Loucy (cell line): ENCODE results near the gene ZNF555.

Source experiments
- H2AFZ ChIP-seq: fragments of 200-600 bp; sonication (generic); 2 replicates; pipeline ENCODE4 v1.6.0; 2016; ENCODE audit warnings: antibody characterized with exemption, mild to moderate bottlenecking, low read length, moderate library complexity
- H3F3A ChIP-seq: fragments of 200-600 bp; 2 replicates; pipeline ENCODE4 v1.6.0; 2016; ENCODE audit warnings: antibody characterized with exemption, low read depth, mild to moderate bottlenecking
- H3K27me3 ChIP-seq: fragments of 200-600 bp; sonication (generic); 2 replicates; pipeline ENCODE4 v1.6.1; 2014; ENCODE audit warnings: low read length, mild to moderate bottlenecking; ENCODE audit not compliant: insufficient read depth, poor library complexity, severe bottlenecking
- H3K36me3 ChIP-seq: fragments of 200-600 bp; sonication (generic); 2 replicates; pipeline ENCODE4 v1.6.1; 2016; ENCODE audit warnings: low read length; ENCODE audit not compliant: insufficient read depth
- H3K4me1 ChIP-seq: fragments of 200-600 bp; sonication (generic); 2 replicates; pipeline ENCODE4 v1.5.1; 2014; ENCODE audit warnings: low read length, mild to moderate bottlenecking; ENCODE audit not compliant: insufficient read depth, poor library complexity, severe bottlenecking
- H3K4me2 ChIP-seq: fragments of 200-600 bp; sonication (generic); 2 replicates; pipeline ENCODE4 v1.6.0; 2014; ENCODE audit warnings: antibody characterized with exemption, low read length, low read depth, mild to moderate bottlenecking; ENCODE audit not compliant: poor library complexity, severe bottlenecking
- H3K4me3 ChIP-seq: fragments of 200-600 bp; sonication (generic); 2 replicates; pipeline ENCODE4 v1.5.1; 2014; ENCODE audit warnings: low read length, mild to moderate bottlenecking, mixed read lengths; ENCODE audit not compliant: poor library complexity, severe bottlenecking
- H3K79me2 ChIP-seq: fragments of 200-600 bp; sonication (generic); 2 replicates; pipeline ENCODE4 v1.6.1; 2014; ENCODE audit warnings: low read length; ENCODE audit not compliant: insufficient read depth
- H3K9ac ChIP-seq: fragments of 200-600 bp; sonication (generic); 2 replicates; pipeline ENCODE4 v1.6.0; 2014; ENCODE audit warnings: mild to moderate bottlenecking, low read depth, low read length, moderate library complexity; ENCODE audit not compliant: poor library complexity, severe bottlenecking
- H3K9me2 ChIP-seq: fragments of 200-600 bp; sonication (generic); replicated peaks from 2 replicates; pipeline ENCODE4 v1.6.1; 2016; ENCODE audit warnings: low read depth, low read length, mixed read lengths
- H3K9me3 ChIP-seq: fragments of 200-600 bp; sonication (generic); 2 replicates; pipeline ENCODE4 v1.6.1; 2014; ENCODE audit warnings: mild to moderate bottlenecking, antibody characterized with exemption, low read length, low read depth; ENCODE audit not compliant: insufficient read depth
- H4K20me1 ChIP-seq: fragments of 200-600 bp; sonication (generic); 2 replicates; pipeline ENCODE4 v1.6.0; 2014; ENCODE audit warnings: antibody characterized with exemption, low read length, mild to moderate bottlenecking; ENCODE audit not compliant: insufficient read depth, poor library complexity, severe bottlenecking
- EZH2phosphoT487 ChIP-seq: fragments of 200-600 bp; IDR thresholded peaks from 2 replicates; pipeline ENCODE4 v1.6.1; 2018; ENCODE audit warnings: antibody characterized with exemption, mild to moderate bottlenecking, moderate library complexity, borderline replicate concordance
- TF ChIP-seq, protein P1 (sequence below): fragments of 200-600 bp; sonication (generic); conservative IDR thresholded peaks from 2 replicates; pipeline ENCODE4 v1.5.1; 2014; ENCODE audit warnings: mild to moderate bottlenecking, antibody characterized with exemption, low read length

The ZNF555 gene

DNA sequence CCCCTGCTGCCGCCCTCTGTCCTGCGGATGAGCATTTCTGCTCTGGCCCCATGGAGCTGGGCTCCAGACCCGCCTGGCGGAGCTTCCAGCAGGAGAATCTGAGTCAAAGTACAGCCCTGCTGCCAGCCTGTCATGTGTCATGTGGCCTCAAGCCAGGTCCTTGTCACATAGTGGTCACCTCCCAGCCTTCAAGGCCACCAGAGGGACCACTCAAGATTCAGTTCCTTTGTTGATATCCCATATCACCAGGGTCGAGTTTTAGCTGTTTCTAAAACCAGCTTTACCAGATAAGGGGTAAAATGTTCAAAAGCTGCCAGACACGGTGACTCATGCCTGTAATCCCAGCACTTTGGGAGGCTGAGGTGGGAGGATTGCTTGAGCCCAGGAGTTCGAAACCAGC lies 42.5 kb upstream of the ZNF555 start:
- Histone ChIP-seq H3K79me2 (no peaks in the 10 kb centered on the region), H3K9me3 (no peaks in the 10 kb centered on the region), H3K4me1 (no peaks in the 10 kb centered on the region), H2AFZ (no peak overlapping the region), H3F3A (no peaks in the 10 kb centered on the region), H3K4me3 (no peak overlapping the region), H3K9ac (no peak overlapping the region), H3K27me3 (no peaks in the 10 kb centered on the region), H3K36me3 (peaks cover 21% of the 10 kb centered on the region; the same call in 1 of the 2 replicates), H4K20me1 (no peaks in the 10 kb centered on the region), H3K9me2 (no peaks in the 10 kb centered on the region), H3K4me2 (no peak overlapping the region)
- TF ChIP-seq EZH2phosphoT487 = no peak

DNA sequence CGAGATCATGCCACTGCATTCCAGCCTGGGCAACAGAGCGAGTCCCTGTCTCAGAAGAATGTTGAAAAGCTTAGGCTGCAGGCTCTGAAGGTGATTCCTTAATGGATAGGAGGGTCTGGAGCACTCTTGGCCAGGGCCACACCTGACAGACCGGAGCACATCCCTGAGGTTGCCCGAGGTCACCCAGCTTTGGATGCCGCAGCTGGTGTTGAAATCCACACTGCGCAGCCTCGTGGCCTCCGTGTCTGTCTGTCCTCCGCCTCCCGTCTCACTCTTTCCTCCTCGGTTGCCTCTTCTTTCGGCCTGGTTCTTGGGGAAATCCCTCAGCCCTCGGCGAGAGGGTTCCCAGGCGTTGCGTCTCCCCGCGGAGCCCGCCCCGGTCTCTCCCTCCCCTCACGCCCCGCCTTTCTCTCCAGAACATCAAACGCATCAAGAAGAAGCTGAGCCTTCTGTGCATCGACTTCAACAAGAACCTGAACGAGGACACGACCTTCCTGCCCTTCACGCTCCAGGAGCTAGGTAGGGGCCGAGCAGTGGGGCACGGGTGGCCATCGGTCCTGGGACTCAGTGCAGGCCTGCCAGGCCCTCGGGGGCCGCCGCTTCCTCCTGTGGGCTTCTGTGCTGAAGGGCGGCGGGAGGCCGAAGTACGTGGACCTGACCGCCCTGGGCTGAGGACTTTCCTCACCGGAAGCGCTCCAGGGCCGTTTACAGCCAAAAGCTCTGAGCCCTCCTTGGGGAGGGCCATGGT lies 41.8 kb upstream of the ZNF555 start:
- Histone ChIP-seq H4K20me1 (no peaks in the 10 kb centered on the region), H3K4me2 (no peak overlapping the region), H3K9me3 (no peaks in the 10 kb centered on the region), H3K9me2 (no peaks in the 10 kb centered on the region), H3K4me3 (no peak overlapping the region), H3K79me2 (no peaks in the 10 kb centered on the region), H3F3A (no peaks in the 10 kb centered on the region), H3K4me1 (no peaks in the 10 kb centered on the region), H3K36me3 (peaks cover 24% of the 10 kb centered on the region; the same call in 1 of the 2 replicates), H3K9ac (no peak overlapping the region), H2AFZ (no peak overlapping the region), H3K27me3 (no peaks in the 10 kb centered on the region)
- TF ChIP-seq, protein P1, sequence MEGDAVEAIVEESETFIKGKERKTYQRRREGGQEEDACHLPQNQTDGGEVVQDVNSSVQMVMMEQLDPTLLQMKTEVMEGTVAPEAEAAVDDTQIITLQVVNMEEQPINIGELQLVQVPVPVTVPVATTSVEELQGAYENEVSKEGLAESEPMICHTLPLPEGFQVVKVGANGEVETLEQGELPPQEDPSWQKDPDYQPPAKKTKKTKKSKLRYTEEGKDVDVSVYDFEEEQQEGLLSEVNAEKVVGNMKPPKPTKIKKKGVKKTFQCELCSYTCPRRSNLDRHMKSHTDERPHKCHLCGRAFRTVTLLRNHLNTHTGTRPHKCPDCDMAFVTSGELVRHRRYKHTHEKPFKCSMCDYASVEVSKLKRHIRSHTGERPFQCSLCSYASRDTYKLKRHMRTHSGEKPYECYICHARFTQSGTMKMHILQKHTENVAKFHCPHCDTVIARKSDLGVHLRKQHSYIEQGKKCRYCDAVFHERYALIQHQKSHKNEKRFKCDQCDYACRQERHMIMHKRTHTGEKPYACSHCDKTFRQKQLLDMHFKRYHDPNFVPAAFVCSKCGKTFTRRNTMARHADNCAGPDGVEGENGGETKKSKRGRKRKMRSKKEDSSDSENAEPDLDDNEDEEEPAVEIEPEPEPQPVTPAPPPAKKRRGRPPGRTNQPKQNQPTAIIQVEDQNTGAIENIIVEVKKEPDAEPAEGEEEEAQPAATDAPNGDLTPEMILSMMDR = no peak
- TF ChIP-seq EZH2phosphoT487 = no peak

DNA sequence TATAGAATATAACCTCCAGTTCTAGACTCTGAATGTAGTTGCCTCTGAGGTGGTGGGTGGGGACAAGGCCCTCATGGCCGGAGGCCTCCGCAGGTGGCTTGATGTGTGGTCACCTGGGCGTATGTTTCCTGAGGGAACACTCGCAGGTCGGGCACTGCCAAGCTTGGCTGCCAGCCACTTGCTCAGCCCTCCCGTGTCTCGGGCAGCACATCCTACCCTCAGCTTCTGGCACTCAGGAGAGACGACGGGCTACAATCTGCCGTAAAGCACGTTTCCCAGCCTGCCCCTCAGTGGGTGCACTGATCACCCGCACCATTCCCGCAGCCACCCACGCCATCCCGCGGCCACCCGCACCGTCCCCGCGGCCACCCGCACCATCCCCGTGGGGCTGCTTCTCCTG lies 40.8 kb upstream of the ZNF555 start:
- TF ChIP-seq, protein P1 = no peak
- no peak for TF ChIP-seq EZH2phosphoT487

DNA sequence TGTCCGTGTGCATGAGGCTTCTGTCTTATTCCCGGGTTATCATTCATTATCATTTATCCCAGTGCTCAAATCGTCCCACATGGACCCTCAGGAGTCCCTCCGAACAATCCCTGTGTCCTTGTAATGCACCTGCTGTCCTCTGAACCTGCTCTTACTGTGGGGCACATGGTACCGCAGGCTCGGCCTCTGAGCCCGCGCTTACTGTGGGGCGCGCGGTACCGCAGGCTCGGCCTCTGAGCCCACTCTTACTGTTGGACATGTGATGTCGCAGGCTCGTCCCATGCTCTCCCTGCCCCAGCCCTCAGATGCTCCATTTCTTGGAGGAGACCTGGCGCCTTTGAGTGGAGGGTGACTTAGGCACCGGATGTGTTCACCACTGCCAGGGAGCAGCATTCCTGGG lies 38.4 kb upstream of the ZNF555 start:
- no peaks in the 10 kb centered on the region for H3K4me1 ChIP-seq
- no peak overlapping the region for H2AFZ ChIP-seq
- no peaks in the 10 kb centered on the region for H3K79me2 ChIP-seq
- no peak overlapping the region for H3K4me3 ChIP-seq
- H3K27me3 ChIP-seq = no peaks in the 10 kb centered on the region
- TF ChIP-seq EZH2phosphoT487 = no peak
- TF ChIP-seq, protein P1 = no peak
- H3K9me3 ChIP-seq = no peaks in the 10 kb centered on the region
- no peaks in the 10 kb centered on the region for H3K9me2 ChIP-seq
- no peaks in the 10 kb centered on the region for H3F3A ChIP-seq
- no peaks in the 10 kb centered on the region for H4K20me1 ChIP-seq
- peaks cover 33% of the 10 kb centered on the region; the same call in 1 of the 2 replicates for H3K36me3 ChIP-seq
- no peak overlapping the region for H3K9ac ChIP-seq
- no peak overlapping the region for H3K4me2 ChIP-seq

More for the DNA sequence above, 40.8 kb upstream of the ZNF555 start:
- no peaks in the 10 kb centered on the region for H4K20me1 ChIP-seq
- H3K4me2 ChIP-seq = no peak overlapping the region
- no peak overlapping the region for H3K4me3 ChIP-seq
- H3K79me2 ChIP-seq = no peaks in the 10 kb centered on the region
- H3K27me3 ChIP-seq = no peaks in the 10 kb centered on the region
- H3K36me3 ChIP-seq = peaks cover 26% of the 10 kb centered on the region; the same call in 1 of the 2 replicates
- no peaks in the 10 kb centered on the region for H3K4me1 ChIP-seq
- H3K9me3 ChIP-seq = no peaks in the 10 kb centered on the region
- no peaks in the 10 kb centered on the region for H3F3A ChIP-seq
- no peak overlapping the region for H3K9ac ChIP-seq
- no peaks in the 10 kb centered on the region for H3K9me2 ChIP-seq
- H2AFZ ChIP-seq = no peak overlapping the region
